ENCODE data around the gene SLC36A1.

SLC36A1 gene

GRCh38 chr5:151432210-151432609 is 15.2 kb upstream of the SLC36A1 start:
- DNase-seq, result no peak
- Mint-ChIP-seq H3K27ac (no peak overlapping the region), H3K9me3 (peaks cover 2% of the 10 kb centered on the region), H3K27me3 (peaks cover 7% of the 10 kb centered on the region), H3K4me3 (no peak overlapping the region), H3K36me3 (no peaks in the 10 kb centered on the region), H3K4me1 (no peaks in the 10 kb centered on the region)
- CTCF ChIA-PET, result no interaction called here

- Mint-ChIP-seq H3K27me3 (peaks cover 19% of the 10 kb centered on the region), H3K27ac (no peak overlapping the region), H3K9me3 (peaks cover under 1% of the 10 kb centered on the region), H3K4me1 (no peaks in the 10 kb centered on the region), H3K4me3 (no peak overlapping the region), H3K36me3 (no peaks in the 10 kb centered on the region)
- CTCF ChIA-PET, result interaction anchor here (2.0 kb wide), 1 partner anchor 13 kb away, joined by 8 read pairs; the partner anchor contains the start of gene SLC36A1
- DNase-seq, result no peak
These were observed 12.7 kb upstream of the SLC36A1 start for GRCh38 chr5:151434570-151435237.

GRCh38 chr5:151448038-151448985 is 909 bp downstream of the SLC36A1 start:
- peak; percentile 43 for DNase-seq

GRCh38 chr5:151449297-151449696 is 1.9 kb downstream of the SLC36A1 start:
- Mint-ChIP-seq H3K4me3 (peak overlapping the region; percentile 80), H3K27me3 (peaks cover 22% of the 10 kb centered on the region), H3K27ac (no peak overlapping the region), H3K36me3 (no peaks in the 10 kb centered on the region), H3K4me1 (peaks cover 12% of the 10 kb centered on the region), H3K9me3 (no peaks in the 10 kb centered on the region)
- CTCF ChIA-PET, result interaction anchor here (1.0 to 6.0 kb wide), 4 partner anchors 9 to 202 kb away, joined by 3 to 67 read pairs (median 18); no protein-coding TSS in a partner anchor
- DNase-seq, result no peak

More at GRCh38 chr5:151448038-151448985, 909 bp downstream of the SLC36A1 start:
- Mint-ChIP-seq H3K27ac (no peak overlapping the region), H3K27me3 (peaks cover 22% of the 10 kb centered on the region), H3K36me3 (no peaks in the 10 kb centered on the region), H3K4me3 (peak overlapping the region; percentile 80), H3K9me3 (no peaks in the 10 kb centered on the region), H3K4me1 (peaks cover 12% of the 10 kb centered on the region)
- CTCF ChIA-PET, result interaction anchor here (0.7 to 6.0 kb wide), 15 partner anchors 7 to 323 kb away, joined by 3 to 67 read pairs (median 8); partner anchors contain the start of gene G3BP1

- Mint-ChIP-seq H3K4me3 (no peak overlapping the region), H3K27me3 (peaks cover 17% of the 10 kb centered on the region), H3K27ac (no peak overlapping the region), H3K4me1 (peaks cover 12% of the 10 kb centered on the region), H3K36me3 (no peaks in the 10 kb centered on the region), H3K9me3 (no peaks in the 10 kb centered on the region)
- DNase-seq, result no peak
- CTCF ChIA-PET, result interaction anchor here (1.0 to 6.0 kb wide), 2 partner anchors 14 to 201 kb away, joined by 3 to 67 read pairs; no protein-coding TSS in a partner anchor
These were observed 2.4 kb downstream of the SLC36A1 start for GRCh38 chr5:151449839-151450238.

- no peaks in the 10 kb centered on the region for H3K9me3 Mint-ChIP-seq
- DNase-seq, result no peak
- H3K36me3 Mint-ChIP-seq, result no peaks in the 10 kb centered on the region
- H3K27me3 Mint-ChIP-seq, result peaks cover 13% of the 10 kb centered on the region
- no peak overlapping the region for H3K27ac Mint-ChIP-seq
- H3K4me3 Mint-ChIP-seq, result no peak overlapping the region
- CTCF ChIA-PET, result interaction anchor here (6.0 kb wide), 1 partner anchor 200 kb away, joined by 67 read pairs; no protein-coding TSS in a partner anchor
- peaks cover 12% of the 10 kb centered on the region for H3K4me1 Mint-ChIP-seq
These were observed 3.2 kb downstream of the SLC36A1 start for GRCh38 chr5:151450605-151451004.

GRCh38 chr5:151451626-151452520 is 4.5 kb downstream of the SLC36A1 start:
- CTCF ChIA-PET, result no interaction called here
- Mint-ChIP-seq H3K27me3 (peaks cover 6% of the 10 kb centered on the region), H3K4me1 (peaks cover 12% of the 10 kb centered on the region), H3K4me3 (no peak overlapping the region), H3K27ac (no peak overlapping the region), H3K9me3 (no peaks in the 10 kb centered on the region), H3K36me3 (no peaks in the 10 kb centered on the region)
- no peak for DNase-seq

- no peaks in the 10 kb centered on the region for H3K36me3 Mint-ChIP-seq
These were observed 6.8 kb downstream of the SLC36A1 start for GRCh38 chr5:151454166-151454565.

GRCh38 chr5:151454889-151455288 is 7.5 kb downstream of the SLC36A1 start:
- no peaks in the 10 kb centered on the region for H3K27me3 Mint-ChIP-seq
- CTCF ChIA-PET, result interaction anchor here (1.3 kb wide), 1 partner anchor 7 kb away, joined by 3 read pairs; the partner anchor contains the start of gene SLC36A1
- no peaks in the 10 kb centered on the region for H3K36me3 Mint-ChIP-seq
- no peak for DNase-seq
- no peaks in the 10 kb centered on the region for H3K4me1 Mint-ChIP-seq
- no peak overlapping the region for H3K27ac Mint-ChIP-seq
- no peaks in the 10 kb centered on the region for H3K9me3 Mint-ChIP-seq
- H3K4me3 Mint-ChIP-seq, result no peak overlapping the region

More at GRCh38 chr5:151454166-151454565, 6.8 kb downstream of the SLC36A1 start:
- Mint-ChIP-seq H3K4me1 (peaks cover 2% of the 10 kb centered on the region), H3K9me3 (no peaks in the 10 kb centered on the region), H3K27me3 (no peaks in the 10 kb centered on the region), H3K4me3 (no peak overlapping the region), H3K27ac (no peak overlapping the region)
- CTCF ChIA-PET, result no interaction called here
- no peak for DNase-seq

GRCh38 chr5:151456321-151456940 is 9.0 kb downstream of the SLC36A1 start:
- no peak for DNase-seq
- no peaks in the 10 kb centered on the region for H3K27me3 Mint-ChIP-seq
- CTCF ChIA-PET, result interaction anchor here (1.3 kb wide), 1 partner anchor 9 kb away, joined by 3 read pairs; the partner anchor contains the start of gene SLC36A1
- H3K36me3 Mint-ChIP-seq, result no peaks in the 10 kb centered on the region
- H3K4me3 Mint-ChIP-seq, result no peak overlapping the region
- H3K9me3 Mint-ChIP-seq, result no peaks in the 10 kb centered on the region
- no peaks in the 10 kb centered on the region for H3K4me1 Mint-ChIP-seq
- no peak overlapping the region for H3K27ac Mint-ChIP-seq

- DNase-seq, result no peak
- Mint-ChIP-seq H3K4me3 (no peak overlapping the region), H3K27me3 (no peaks in the 10 kb centered on the region), H3K9me3 (no peaks in the 10 kb centered on the region), H3K27ac (no peak overlapping the region), H3K4me1 (no peaks in the 10 kb centered on the region), H3K36me3 (no peaks in the 10 kb centered on the region)
- CTCF ChIA-PET, result interaction anchor here (0.6 to 3.6 kb wide), 3 partner anchors 10 to 35 kb away, joined by 3 to 19 read pairs (median 3); partner anchors contain the start of gene SLC36A1
These were observed 10.9 kb downstream of the SLC36A1 start for GRCh38 chr5:151458314-151458713.

- CTCF ChIA-PET, result interaction anchor here (0.7 to 3.6 kb wide), 6 partner anchors 12 to 344 kb away, joined by 3 to 19 read pairs (median 4); partner anchors contain the start of gene SLC36A1
- no peaks in the 10 kb centered on the region for H3K27me3 Mint-ChIP-seq
- no peak overlapping the region for H3K27ac Mint-ChIP-seq
- no peaks in the 10 kb centered on the region for H3K4me1 Mint-ChIP-seq
- no peak for DNase-seq
- H3K4me3 Mint-ChIP-seq, result no peak overlapping the region
- peaks cover 2% of the 10 kb centered on the region for H3K36me3 Mint-ChIP-seq
- no peaks in the 10 kb centered on the region for H3K9me3 Mint-ChIP-seq
These were observed 12.4 kb downstream of the SLC36A1 start for GRCh38 chr5:151459680-151460324.
